ENCODE measurements around the gene SCAMP3.

GRCh38 chr1:155263067-155263466 lies 907 bp upstream of the SCAMP3 start:
- TF ChIP-seq CTCF (IDR thresholded peaks at IDR 0.05), result no peak
- no peak for TF ChIP-seq ZFX (IDR thresholded peaks at IDR 0.05; ENCODE audit: borderline replicate concordance)

Measured in 22Rv1 (cell line).